NCI-H510A (cell line): ENCODE measurements around the gene ETV5.
A peak's percentile ranks its signal among the peaks of the same experiment; 100 is the strongest.

Source experiments
- DNase-seq: peaks from one replicate; lab custom pipeline; 2025; lab: John Stamatoyannopoulos, UW

ETV5 gene

GRCh38 chr3:186123012-186123411 lies 14.1 kb upstream of the ETV5 start:
- DNase-seq, result no peak

DNA sequence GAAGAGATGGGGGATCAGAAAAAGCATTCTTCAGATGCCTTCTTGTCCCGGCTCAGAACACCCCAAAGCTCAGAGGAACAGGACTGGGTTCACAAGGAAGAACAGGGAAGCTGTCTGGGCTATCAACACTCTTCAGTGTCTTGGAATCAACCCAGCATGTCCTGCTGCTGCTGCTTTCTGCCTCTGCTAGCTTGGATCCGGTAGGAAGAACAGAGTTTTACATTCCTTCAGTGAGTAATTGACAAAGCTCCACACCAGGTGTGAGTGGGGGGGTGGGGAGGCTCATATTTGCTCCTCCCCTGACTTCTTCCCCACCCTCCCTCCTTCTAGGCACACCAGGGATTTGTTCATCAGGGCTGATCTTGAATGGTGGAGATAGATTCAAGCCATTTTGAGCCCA lies 13.1 kb upstream of the ETV5 start:
- DNase-seq, result no peak

- no peak for DNase-seq
These were observed 12.4 kb upstream of the ETV5 start for GRCh38 chr3:186121278-186121677.

- no peak for DNase-seq
These were observed 10.6 kb upstream of the ETV5 start for GRCh38 chr3:186119499-186119898.

DNA sequence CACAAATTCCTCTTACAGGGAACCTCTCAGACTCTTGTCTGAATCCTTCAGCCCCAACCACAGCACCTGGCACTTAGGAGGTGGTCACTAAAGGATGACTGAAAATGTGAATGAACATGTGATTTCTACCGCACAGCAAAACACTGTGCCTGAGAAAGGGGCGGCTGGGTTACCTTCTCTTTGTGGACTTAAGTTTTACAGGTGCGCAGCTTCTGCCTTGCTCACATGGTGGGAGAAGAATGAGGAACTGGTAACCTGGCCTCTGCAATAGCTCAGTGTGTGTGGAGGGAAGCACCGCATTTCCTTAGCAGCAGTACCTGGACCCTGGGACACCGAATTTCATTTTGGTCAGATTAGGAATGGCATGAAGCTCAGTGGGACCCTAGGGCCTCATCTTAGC lies 9.8 kb upstream of the ETV5 start:
- no peak for DNase-seq

- DNase-seq, result no peak
These were observed 8.7 kb upstream of the ETV5 start for GRCh38 chr3:186117521-186118134.

- no peak for DNase-seq
These were observed 6.5 kb upstream of the ETV5 start for GRCh38 chr3:186115239-186115996.

GRCh38 chr3:186110975-186111974 lies 2.4 kb upstream of the ETV5 start:
- DNase-seq, result no peak

GRCh38 chr3:186109897-186110803 lies 1.3 kb upstream of the ETV5 start:
- no peak for DNase-seq

- DNase-seq, result no peak
These were observed 566 bp downstream of the ETV5 start for GRCh38 chr3:186108106-186108940.

GRCh38 chr3:186107215-186108105 lies 1.4 kb downstream of the ETV5 start:
- peak; percentile 29 for DNase-seq

GRCh38 chr3:186105543-186105942 lies 3.3 kb downstream of the ETV5 start:
- no peak for DNase-seq

DNA sequence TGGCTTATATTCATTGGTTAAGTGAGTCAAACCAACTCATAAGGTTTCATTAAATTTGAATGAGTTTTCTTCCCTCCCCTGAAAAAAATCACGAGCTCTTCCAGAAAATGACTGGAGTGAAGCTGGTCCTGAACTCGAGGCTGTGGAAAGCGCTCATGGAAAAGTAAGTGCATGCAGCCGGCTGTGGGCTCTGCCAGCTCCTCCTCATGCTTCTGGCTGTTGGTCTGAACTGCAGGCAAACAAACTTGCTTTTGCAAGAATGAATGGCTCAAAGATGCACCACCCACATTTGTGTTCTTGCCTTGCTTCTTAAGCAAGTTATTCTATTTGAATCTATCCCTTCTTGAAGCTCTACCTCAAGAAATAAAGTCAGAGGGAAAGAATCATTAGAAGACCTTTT lies 6.2 kb downstream of the ETV5 start:
- DNase-seq, result no peak

- no peak for DNase-seq
These were observed 8.5 kb downstream of the ETV5 start for GRCh38 chr3:186100398-186100797.

- no peak for DNase-seq
These were observed 9.7 kb downstream of the ETV5 start for GRCh38 chr3:186099178-186099577.

DNA sequence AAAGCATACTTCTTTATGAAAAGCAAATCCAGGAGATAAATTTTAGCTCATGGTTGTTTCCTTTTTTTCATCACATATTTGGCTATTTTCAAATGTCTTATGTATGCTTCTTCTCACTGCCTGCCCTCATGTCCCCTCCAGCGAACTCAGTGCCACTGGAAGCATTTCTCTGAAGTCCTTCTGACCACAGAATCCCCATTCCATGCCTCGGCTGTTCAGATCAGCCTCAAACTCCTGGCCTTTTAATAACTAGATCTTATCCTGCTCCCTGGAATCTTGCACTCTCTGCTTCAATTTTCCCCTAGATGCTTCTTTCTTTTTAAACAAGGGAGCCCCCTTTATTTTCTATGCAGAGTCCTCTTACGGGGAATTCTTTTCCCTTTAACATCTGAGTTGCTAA lies 10.1 kb downstream of the ETV5 start:
- DNase-seq, result no peak

DNA sequence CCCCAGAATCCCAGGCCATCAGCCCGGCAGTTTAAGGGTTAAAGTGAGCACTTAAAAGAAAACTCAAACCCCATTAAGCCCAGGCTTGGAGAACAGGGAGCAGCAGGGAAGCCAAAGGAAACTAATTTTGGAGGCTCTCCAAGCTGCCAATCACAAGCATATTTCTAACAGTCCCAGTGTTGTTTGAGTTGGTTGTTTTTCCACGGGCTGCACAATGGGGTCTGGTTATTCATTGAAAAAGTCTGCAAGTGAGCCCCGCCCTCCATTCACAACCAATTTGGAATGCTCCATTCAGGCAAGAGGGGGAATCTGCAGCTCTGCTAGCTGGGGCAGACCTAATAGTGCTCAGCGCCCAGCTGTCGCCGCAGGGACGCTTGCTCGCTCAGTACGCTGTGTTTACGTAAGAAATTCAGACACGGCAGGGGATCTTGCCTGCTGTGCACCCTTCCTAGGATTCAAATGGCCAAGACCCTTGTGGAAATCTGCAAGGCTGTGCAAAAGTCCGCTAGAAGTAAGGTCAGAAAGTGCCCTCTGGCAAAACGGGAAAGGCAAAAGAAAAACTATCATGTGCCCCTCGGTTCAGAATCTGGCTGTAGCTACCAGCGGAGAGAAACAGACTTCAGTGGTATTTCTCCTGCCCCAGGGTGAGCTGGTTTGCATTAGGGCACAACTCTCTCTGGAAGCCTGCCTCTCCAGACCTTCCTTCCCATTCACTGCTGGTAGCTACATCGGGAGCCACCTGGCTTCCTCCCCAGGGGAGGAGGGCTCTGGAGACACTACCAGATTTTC lies 11.0 kb downstream of the ETV5 start:
- DNase-seq, result peak; percentile 85

- no peak for DNase-seq
These were observed 11.6 kb downstream of the ETV5 start for GRCh38 chr3:186097317-186097662.

DNA sequence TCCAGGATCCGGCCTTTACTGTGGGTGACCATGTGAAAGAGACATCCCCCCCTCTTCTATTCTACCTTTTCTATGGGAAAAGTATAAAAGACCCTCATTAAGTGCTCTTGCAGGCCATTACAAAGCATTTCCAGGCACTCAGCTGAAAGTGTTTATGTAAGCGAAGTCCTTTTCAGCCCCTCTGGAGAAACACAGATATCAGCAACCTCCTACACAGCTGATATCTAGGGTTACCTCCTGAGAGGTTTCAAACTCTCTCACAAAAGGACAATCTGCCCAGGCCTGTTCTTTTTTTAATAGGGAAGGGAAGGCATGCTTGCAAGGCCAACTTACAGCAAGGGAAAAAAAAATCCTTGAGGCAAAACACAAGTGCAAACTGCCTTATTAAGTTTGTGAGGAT lies 12.6 kb downstream of the ETV5 start:
- no peak for DNase-seq
